ENCODE data around the gene CFAP54. TPM values are rescaled to one million over a fixed set of nuclear protein-coding genes. Genes with fewer than 3 reads are reported as not detected.

CFAP54 gene
- polyA plus RNA-seq, 1 of the 3 experiments (the other 2 are of a cell fraction) = 0.87 TPM

DNA sequence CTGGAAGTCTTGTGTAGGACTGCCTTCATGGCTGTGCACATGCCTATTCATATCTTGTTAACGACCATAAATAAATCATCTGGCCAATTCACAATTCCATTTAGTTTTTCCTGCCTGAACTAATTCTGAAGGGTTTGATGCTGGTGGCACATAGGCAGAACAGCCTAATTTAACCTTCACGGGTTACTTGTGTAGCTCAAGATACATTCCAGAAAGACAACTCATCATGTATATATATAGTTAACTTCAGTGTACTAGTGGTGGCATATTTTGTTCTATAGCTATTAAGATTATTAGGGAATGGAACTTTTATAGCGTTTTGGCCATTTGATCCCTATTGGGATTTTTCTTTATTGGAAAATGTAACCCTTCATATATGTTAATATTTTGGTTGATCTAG, 31.4 kb downstream of the CFAP54 start (continued):
- TF ChIP-seq, protein P1, sequence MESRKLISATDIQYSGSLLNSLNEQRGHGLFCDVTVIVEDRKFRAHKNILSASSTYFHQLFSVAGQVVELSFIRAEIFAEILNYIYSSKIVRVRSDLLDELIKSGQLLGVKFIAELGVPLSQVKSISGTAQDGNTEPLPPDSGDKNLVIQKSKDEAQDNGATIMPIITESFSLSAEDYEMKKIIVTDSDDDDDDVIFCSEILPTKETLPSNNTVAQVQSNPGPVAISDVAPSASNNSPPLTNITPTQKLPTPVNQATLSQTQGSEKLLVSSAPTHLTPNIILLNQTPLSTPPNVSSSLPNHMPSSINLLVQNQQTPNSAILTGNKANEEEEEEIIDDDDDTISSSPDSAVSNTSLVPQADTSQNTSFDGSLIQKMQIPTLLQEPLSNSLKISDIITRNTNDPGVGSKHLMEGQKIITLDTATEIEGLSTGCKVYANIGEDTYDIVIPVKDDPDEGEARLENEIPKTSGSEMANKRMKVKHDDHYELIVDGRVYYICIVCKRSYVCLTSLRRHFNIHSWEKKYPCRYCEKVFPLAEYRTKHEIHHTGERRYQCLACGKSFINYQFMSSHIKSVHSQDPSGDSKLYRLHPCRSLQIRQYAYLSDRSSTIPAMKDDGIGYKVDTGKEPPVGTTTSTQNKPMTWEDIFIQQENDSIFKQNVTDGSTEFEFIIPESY (IDR thresholded peaks at IDR 0.05; ENCODE audit: borderline replicate concordance, low read depth) = no peak

DNA sequence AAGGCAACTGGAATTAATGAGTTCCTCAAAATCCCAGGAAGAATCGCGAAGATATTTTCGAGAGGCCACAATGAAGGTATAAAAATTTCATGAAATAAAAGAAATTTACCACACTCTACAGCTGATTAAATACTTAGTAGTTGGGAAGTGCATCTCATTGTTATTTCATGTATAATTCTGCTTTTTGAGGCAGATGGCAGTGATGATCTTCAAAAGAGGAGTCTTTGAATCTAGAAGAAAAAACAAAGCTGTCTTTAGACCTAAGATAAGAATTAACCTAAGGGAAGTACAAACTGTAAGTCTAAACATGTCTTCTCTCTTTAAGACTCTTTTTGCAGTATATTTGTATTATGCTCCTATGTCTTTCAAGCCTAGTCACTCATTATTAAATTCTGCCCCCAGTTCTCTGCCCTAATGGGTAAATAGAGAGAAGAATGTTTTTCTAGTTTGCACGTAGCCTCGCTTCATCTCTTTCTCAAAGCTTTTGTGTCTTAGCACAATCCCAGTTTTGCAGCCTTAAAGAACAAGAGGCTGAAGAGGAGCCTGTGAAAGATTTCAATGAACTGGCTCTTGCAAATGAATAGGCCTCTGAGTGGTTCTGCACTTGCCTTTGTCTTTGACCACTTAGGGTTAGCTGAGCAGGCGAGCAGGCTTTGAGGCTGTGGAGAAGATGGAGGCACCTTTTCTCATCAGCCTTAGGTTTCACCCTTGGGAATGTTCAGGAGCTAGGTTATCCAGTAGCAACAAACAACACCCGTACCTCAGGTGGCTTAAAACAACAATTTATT, 32.7 kb downstream of the CFAP54 start:
- H3K27me3 ChIP-seq (ENCODE audit: insufficient read depth) = no peaks in the 10 kb centered on the region
- H3K27ac ChIP-seq (ENCODE audit: low read depth in 2 of 2, low read length in 1 of 2) = no peak overlapping the region
- POLR2A ChIA-PET = no interaction called here
- no peaks in the 10 kb centered on the region for H4K20me1 ChIP-seq (ENCODE audit: insufficient read depth)
- no peaks in the 10 kb centered on the region for H3K9me2 ChIP-seq
- no peak overlapping the region for H3K4me3 ChIP-seq (ENCODE audit: low read depth in 2 of 2, low read length in 1 of 2)
- no peaks in the 10 kb centered on the region for H3K9me3 ChIP-seq
- no peaks in the 10 kb centered on the region for H3F3A ChIP-seq (replicated peaks; ENCODE audit: insufficient read depth)
- peaks cover 0 to 4% of the 10 kb centered on the region in 2 experiments; a peak in 1 of 4 replicates for H3K4me1 ChIP-seq (ENCODE audit: control insufficient read depth in 1 of 2, insufficient read depth in 2 of 2, low read depth in 1 of 2, low read length in 1 of 2)
- DNase-seq = no peak
- TF ChIP-seq TEAD4 (IDR thresholded peaks at IDR 0.05; ENCODE audit: borderline replicate concordance, insufficient read depth) (no peak), FOSL2 (IDR thresholded peaks at IDR 0.05; ENCODE audit: borderline replicate concordance, low read depth) (no peak), RFX5 (IDR thresholded peaks at IDR 0.05; ENCODE audit: low read length) (no peak), NRF1 (IDR thresholded peaks at IDR 0.05; ENCODE audit: low read depth, low read length) (no peak), CHD2 (IDR thresholded peaks at IDR 0.05; ENCODE audit: low read length, partially characterized antibody) (no peak), FOXM1 (IDR thresholded peaks at IDR 0.05; ENCODE audit: low read depth) (no peak), SIN3A (IDR thresholded peaks at IDR 0.05; ENCODE audit: borderline replicate concordance, low read depth, low read length) (no peak), EP300 (IDR thresholded peaks at IDR 0.05; ENCODE audit: borderline replicate concordance in 1 of 2, low read depth in 1 of 2, low read length in 1 of 2) (no peak), YY1 (IDR thresholded peaks at IDR 0.05; ENCODE audit: low read depth) (no peak), GATA2 (CRISPR knock-in tag; IDR thresholded peaks at IDR 0.05) (no peak), SMC3 (IDR thresholded peaks at IDR 0.05; ENCODE audit: low read depth, low read length) (no peak), NFIC (IDR thresholded peaks at IDR 0.05; ENCODE audit: borderline replicate concordance) (no peak), JUND (IDR thresholded peaks at IDR 0.05) (no peak), MXI1 (IDR thresholded peaks at IDR 0.05; ENCODE audit: low read depth, low read length) (no peak)
- TF ChIP-seq, protein P2, sequence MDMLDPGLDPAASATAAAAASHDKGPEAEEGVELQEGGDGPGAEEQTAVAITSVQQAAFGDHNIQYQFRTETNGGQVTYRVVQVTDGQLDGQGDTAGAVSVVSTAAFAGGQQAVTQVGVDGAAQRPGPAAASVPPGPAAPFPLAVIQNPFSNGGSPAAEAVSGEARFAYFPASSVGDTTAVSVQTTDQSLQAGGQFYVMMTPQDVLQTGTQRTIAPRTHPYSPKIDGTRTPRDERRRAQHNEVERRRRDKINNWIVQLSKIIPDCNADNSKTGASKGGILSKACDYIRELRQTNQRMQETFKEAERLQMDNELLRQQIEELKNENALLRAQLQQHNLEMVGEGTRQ (IDR thresholded peaks at IDR 0.05; ENCODE audit: borderline replicate concordance, low read depth, low read length) = no peak
- TF ChIP-seq, protein P3, sequence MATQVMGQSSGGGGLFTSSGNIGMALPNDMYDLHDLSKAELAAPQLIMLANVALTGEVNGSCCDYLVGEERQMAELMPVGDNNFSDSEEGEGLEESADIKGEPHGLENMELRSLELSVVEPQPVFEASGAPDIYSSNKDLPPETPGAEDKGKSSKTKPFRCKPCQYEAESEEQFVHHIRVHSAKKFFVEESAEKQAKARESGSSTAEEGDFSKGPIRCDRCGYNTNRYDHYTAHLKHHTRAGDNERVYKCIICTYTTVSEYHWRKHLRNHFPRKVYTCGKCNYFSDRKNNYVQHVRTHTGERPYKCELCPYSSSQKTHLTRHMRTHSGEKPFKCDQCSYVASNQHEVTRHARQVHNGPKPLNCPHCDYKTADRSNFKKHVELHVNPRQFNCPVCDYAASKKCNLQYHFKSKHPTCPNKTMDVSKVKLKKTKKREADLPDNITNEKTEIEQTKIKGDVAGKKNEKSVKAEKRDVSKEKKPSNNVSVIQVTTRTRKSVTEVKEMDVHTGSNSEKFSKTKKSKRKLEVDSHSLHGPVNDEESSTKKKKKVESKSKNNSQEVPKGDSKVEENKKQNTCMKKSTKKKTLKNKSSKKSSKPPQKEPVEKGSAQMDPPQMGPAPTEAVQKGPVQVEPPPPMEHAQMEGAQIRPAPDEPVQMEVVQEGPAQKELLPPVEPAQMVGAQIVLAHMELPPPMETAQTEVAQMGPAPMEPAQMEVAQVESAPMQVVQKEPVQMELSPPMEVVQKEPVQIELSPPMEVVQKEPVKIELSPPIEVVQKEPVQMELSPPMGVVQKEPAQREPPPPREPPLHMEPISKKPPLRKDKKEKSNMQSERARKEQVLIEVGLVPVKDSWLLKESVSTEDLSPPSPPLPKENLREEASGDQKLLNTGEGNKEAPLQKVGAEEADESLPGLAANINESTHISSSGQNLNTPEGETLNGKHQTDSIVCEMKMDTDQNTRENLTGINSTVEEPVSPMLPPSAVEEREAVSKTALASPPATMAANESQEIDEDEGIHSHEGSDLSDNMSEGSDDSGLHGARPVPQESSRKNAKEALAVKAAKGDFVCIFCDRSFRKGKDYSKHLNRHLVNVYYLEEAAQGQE (IDR thresholded peaks at IDR 0.05; ENCODE audit: low read depth, low read length) = no peak
- CTCF ChIA-PET = interaction anchor here (1.1 to 1.7 kb wide), 3 partner anchors 10 to 16 kb away, joined by 3 to 4 read pairs (median 3); no protein-coding TSS in a partner anchor
- H3K36me3 ChIP-seq (replicated peaks in 1 of 2; ENCODE audit: control insufficient read depth in 1 of 2, insufficient read depth in 2 of 2, low read length in 1 of 2) = no peaks in the 10 kb centered on the region
- H3K79me2 ChIP-seq (ENCODE audit: insufficient read depth) = no peaks in the 10 kb centered on the region
- 88% methylated on average over 7 of the region's 7 CpGs for WGBS (ENCODE audit: low lambda C conversion rate)
- no peak overlapping the region for H2AFZ ChIP-seq (ENCODE audit: low read depth)
- no peak overlapping the region for H3K4me2 ChIP-seq
- H3K9ac ChIP-seq = no peak overlapping the region
